GM12878 (cell line): ENCODE measurements around the gene SNRPD3. TPM values are rescaled to one million over a fixed set of nuclear protein-coding genes. Genes with fewer than 3 reads are reported as not detected.

ENCODE experiments used
- BCL3 ChIP-seq: IDR thresholded peaks from 2 replicates; pipeline ENCODE4 v1.6.1; 2011; ENCODE audit warnings: borderline replicate concordance, low read depth, mild to moderate bottlenecking, moderate library complexity, low read length; ENCODE audit not compliant: insufficient read depth, poor library complexity, severe bottlenecking
- CBX3 ChIP-seq: fragments of 200-600 bp; sonication (generic); IDR thresholded peaks from 2 replicates; pipeline ENCODE4 v1.6.1; 2016; ENCODE audit warnings: low read depth, borderline replicate concordance
- CHD4 ChIP-seq: fragments of 200-600 bp; sonication (generic); IDR thresholded peaks from 2 replicates; pipeline ENCODE4 v1.6.1; 2016; ENCODE audit warnings: mild to moderate bottlenecking
- DPF2 ChIP-seq: fragments of 450-650 bp; IDR thresholded peaks from 2 replicates; pipeline ENCODE4 v1.6.1; 2017; ENCODE audit warnings: mild to moderate bottlenecking
- ETV6 ChIP-seq, 2 experiments: fragments of 450-650 bp in 1 of 2; IDR thresholded peaks in 1 of 2; conservative IDR thresholded peaks in 1 of 2; 2 replicates each; pipeline ENCODE4 v1.6.1; 2014; ENCODE audit warnings: antibody characterized with exemption in 1 of 2, borderline replicate concordance in 1 of 2, low read depth in 1 of 2, mild to moderate bottlenecking in 1 of 2, moderate library complexity in 1 of 2
- FOS ChIP-seq: IDR thresholded peaks from 3 replicates; pipeline ENCODE4 v1.6.1; 2011; ENCODE audit warnings: borderline replicate concordance; ENCODE audit not compliant: insufficient read length; ENCODE audit errors: extremely low read depth
- GATAD2B ChIP-seq: fragments of 450-650 bp; conservative IDR thresholded peaks from 2 replicates; pipeline ENCODE4 v1.6.1; 2017; ENCODE audit warnings: low read depth, mild to moderate bottlenecking, moderate library complexity
- IKZF2 ChIP-seq, 2 experiments: fragments of 450-650 bp; IDR thresholded peaks; 2 replicates each; pipeline ENCODE4 v1.6.1; 2017; ENCODE audit warnings: mild to moderate bottlenecking in 2 of 2, moderate library complexity in 2 of 2
- MEF2B ChIP-seq: fragments of 450-650 bp; IDR thresholded peaks from 2 replicates; pipeline ENCODE4 v1.6.1; 2018; ENCODE audit warnings: mild to moderate bottlenecking, moderate library complexity; ENCODE audit not compliant: partially characterized antibody, poor library complexity, severe bottlenecking
- MTA2 ChIP-seq: fragments of 450-650 bp; IDR thresholded peaks from 2 replicates; pipeline ENCODE4 v1.6.1; 2016; ENCODE audit warnings: low read depth, mild to moderate bottlenecking, moderate library complexity
- NRF1 ChIP-seq: conservative IDR thresholded peaks from 2 replicates; pipeline ENCODE4 v1.6.1; 2011; ENCODE audit warnings: mild to moderate bottlenecking, low read depth, low read length, improper control_type of control experiment
- PAX5 ChIP-seq: IDR thresholded peaks from 2 replicates; pipeline ENCODE4 v1.6.1; 2011; ENCODE audit warnings: low read depth, low read length, borderline replicate concordance
- RBBP5 ChIP-seq: fragments of 200-600 bp; sonication (generic); conservative IDR thresholded peaks from 2 replicates; pipeline ENCODE4 v1.6.1; 2016
- RCOR1 ChIP-seq: conservative IDR thresholded peaks from 2 replicates; pipeline ENCODE4 v1.6.1; 2012; ENCODE audit warnings: low read depth, low read length, improper control_type of control experiment
- SMC3 ChIP-seq: IDR thresholded peaks from 2 replicates; pipeline ENCODE4 v1.6.1; 2011; ENCODE audit warnings: low read length, improper control_type of control experiment, borderline replicate concordance
- STAT1 ChIP-seq: fragments of 450-650 bp; conservative IDR thresholded peaks from 2 replicates; pipeline ENCODE4 v1.6.1; 2014; ENCODE audit warnings: antibody characterized with exemption, mild to moderate bottlenecking
- SUPT20H ChIP-seq: IDR thresholded peaks from 2 replicates; pipeline ENCODE4 v1.6.1; 2011; ENCODE audit warnings: low read depth, mild to moderate bottlenecking, low read length, moderate library complexity, borderline replicate concordance; ENCODE audit not compliant: control insufficient read depth
- TCF7 ChIP-seq: IDR thresholded peaks from 2 replicates; pipeline ENCODE4 v1.6.1; 2014; ENCODE audit warnings: antibody characterized with exemption, borderline replicate concordance
- YBX1 ChIP-seq: fragments of 450-650 bp; IDR thresholded peaks from 2 replicates; pipeline ENCODE4 v1.6.1; 2016; ENCODE audit warnings: antibody characterized with exemption
- polyA plus RNA-seq, 11 experiments: library from polyadenylated mRNA; depleted of rRNA in 4 of 11; unstranded in 6 of 11; stranded (reverse) in 5 of 11; fragments of >200 nt; fragmentation: Nextera tagmentation in 4 of 11; fragmentation: Illumina TruSeq in 1 of 11; extraction: Ambion mirVana in 4 of 11; extraction: Trizol in 1 of 11; gene quantifications; 1 replicate in 1 of 11; 2 replicates in 10 of 11; pipeline versions ENCODE4 v1.2.1 to v1.2.3, GENCODE V29; 2011 to 2016; ENCODE audit warnings: inconsistent platforms in 2 of 11, missing spikeins in 2 of 11, low read depth in 1 of 11
- total RNA-seq, 4 experiments: library from RNA; depleted of rRNA in 3 of 4; stranded (reverse); fragments of >200 nt in 3 of 4; fragmentation: Illumina TruSeq in 1 of 4; extraction: Trizol in 1 of 4; gene quantifications; 2 replicates each; pipeline versions ENCODE4 v1.2.1 to v1.2.3, GENCODE V29; 2013 to 2021
- TF ChIP-seq, protein P1 (sequence below): IDR thresholded peaks from 2 replicates; pipeline ENCODE4 v1.6.1; 2011; ENCODE audit warnings: low read depth, mild to moderate bottlenecking, low read length, moderate library complexity, borderline replicate concordance; ENCODE audit errors: extremely low read depth
- TF ChIP-seq, protein P2 (sequence below): fragments of 450-650 bp; IDR thresholded peaks from 2 replicates; pipeline ENCODE4 v1.6.1; 2016; ENCODE audit warnings: mild to moderate bottlenecking
- TF ChIP-seq, protein P3 (sequence below): IDR thresholded peaks from 2 replicates; pipeline ENCODE4 v1.6.1; 2011; ENCODE audit warnings: mild to moderate bottlenecking, low read depth, low read length, moderate library complexity; ENCODE audit not compliant: insufficient replicate concordance
- TF ChIP-seq, protein P4 (sequence below): fragments of 450-650 bp; IDR thresholded peaks from 2 replicates; pipeline ENCODE4 v1.6.1; 2018; ENCODE audit warnings: borderline replicate concordance, mild to moderate bottlenecking; ENCODE audit not compliant: partially characterized antibody

SNRPD3 gene
- total and polyA plus RNA-seq, 10 of the 15 experiments (the other 5 are each of a cell fraction or from before 2014, with no cell fraction given), result 112 to 324 (median 242) TPM

DNA sequence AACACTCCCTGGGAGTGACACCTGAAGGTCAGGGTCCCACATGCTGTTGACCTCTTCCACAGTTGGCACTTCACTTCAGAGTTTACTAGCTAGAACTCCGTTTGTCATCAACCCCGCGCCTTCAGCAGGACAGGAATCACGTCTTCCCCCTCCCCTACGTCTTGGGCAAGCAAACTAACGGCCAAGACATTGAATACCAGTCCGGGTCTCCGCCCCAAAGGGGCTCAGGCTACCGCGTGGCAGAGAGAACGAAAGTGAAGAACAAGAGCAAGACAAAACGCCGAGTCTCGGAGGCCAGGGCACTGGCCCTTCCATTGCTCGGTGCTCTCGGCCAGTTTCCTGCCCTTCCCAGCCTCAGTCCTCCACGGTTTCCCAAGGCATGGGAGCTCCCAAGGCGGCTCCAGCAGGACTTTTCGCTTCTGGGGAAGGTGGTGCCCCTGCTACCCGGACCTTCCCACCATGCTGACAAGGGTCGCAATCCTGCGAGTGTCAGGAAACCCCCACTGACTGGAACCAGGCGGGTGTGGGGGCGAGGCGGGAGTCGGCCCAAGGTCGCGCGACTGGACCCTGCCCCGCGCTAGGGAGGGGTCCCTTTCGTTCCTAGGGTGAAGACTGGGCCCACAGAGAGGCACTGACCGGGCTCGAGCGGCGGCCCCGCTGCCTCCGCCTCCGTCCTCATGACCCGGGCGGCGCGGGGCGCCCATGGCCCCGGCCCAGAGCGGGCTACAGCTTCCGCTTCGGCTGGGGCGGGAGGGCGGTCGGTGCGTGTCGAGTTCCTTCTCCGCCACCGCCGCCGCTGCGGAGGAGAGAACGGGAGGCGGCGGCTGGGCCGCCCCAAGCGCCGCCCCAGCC is 1.3 kb upstream of the SNRPD3 start, which contains the start of gene GUCD1 (continued):
- no peak for TF ChIP-seq MTA2
- TF ChIP-seq GATAD2B, result peak; percentile 64; the same call in 1 of the 2 replicates
- TF ChIP-seq FOS, result no peak
- TF ChIP-seq MEF2B, result no peak
- no peak for TF ChIP-seq PAX5
- TF ChIP-seq, protein P1, sequence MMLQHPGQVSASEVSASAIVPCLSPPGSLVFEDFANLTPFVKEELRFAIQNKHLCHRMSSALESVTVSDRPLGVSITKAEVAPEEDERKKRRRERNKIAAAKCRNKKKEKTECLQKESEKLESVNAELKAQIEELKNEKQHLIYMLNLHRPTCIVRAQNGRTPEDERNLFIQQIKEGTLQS, result no peak
- TF ChIP-seq CHD4, result no peak
- TF ChIP-seq, protein P2, sequence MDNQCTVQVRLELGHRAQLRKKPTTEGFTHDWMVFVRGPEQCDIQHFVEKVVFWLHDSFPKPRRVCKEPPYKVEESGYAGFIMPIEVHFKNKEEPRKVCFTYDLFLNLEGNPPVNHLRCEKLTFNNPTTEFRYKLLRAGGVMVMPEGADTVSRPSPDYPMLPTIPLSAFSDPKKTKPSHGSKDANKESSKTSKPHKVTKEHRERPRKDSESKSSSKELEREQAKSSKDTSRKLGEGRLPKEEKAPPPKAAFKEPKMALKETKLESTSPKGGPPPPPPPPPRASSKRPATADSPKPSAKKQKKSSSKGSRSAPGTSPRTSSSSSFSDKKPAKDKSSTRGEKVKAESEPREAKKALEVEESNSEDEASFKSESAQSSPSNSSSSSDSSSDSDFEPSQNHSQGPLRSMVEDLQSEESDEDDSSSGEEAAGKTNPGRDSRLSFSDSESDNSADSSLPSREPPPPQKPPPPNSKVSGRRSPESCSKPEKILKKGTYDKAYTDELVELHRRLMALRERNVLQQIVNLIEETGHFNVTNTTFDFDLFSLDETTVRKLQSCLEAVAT, result 0 out of 2 replicates have a peak, but pooled peaks have one; percentile 51
- TF ChIP-seq, protein P3, sequence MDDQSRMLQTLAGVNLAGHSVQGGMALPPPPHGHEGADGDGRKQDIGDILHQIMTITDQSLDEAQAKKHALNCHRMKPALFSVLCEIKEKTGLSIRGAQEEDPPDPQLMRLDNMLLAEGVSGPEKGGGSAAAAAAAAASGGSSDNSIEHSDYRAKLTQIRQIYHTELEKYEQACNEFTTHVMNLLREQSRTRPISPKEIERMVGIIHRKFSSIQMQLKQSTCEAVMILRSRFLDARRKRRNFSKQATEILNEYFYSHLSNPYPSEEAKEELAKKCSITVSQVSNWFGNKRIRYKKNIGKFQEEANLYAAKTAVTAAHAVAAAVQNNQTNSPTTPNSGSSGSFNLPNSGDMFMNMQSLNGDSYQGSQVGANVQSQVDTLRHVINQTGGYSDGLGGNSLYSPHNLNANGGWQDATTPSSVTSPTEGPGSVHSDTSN, result no peak
- TF ChIP-seq IKZF2 (IDR thresholded peaks at IDR 0.05), result no peak
- no peak for TF ChIP-seq CBX3
- TF ChIP-seq ETV6 (conservative IDR thresholded peaks at IDR 0.05 in 1 of 2, IDR thresholded peaks at IDR 0.05 in 1 of 2; ENCODE audit: borderline replicate concordance in 1 of 2, low read depth in 1 of 2), result no peak
- no peak for TF ChIP-seq RCOR1
- no peak for TF ChIP-seq BCL3
- TF ChIP-seq DPF2, result peak; percentile 70; the same call in 1 of the 2 replicates
- TF ChIP-seq SMC3, result no peak
- TF ChIP-seq RBBP5, result no peak
- no peak for TF ChIP-seq TCF7
- TF ChIP-seq YBX1, result no peak
- no peak for TF ChIP-seq NRF1
- no peak for TF ChIP-seq STAT1
- TF ChIP-seq, protein P4, sequence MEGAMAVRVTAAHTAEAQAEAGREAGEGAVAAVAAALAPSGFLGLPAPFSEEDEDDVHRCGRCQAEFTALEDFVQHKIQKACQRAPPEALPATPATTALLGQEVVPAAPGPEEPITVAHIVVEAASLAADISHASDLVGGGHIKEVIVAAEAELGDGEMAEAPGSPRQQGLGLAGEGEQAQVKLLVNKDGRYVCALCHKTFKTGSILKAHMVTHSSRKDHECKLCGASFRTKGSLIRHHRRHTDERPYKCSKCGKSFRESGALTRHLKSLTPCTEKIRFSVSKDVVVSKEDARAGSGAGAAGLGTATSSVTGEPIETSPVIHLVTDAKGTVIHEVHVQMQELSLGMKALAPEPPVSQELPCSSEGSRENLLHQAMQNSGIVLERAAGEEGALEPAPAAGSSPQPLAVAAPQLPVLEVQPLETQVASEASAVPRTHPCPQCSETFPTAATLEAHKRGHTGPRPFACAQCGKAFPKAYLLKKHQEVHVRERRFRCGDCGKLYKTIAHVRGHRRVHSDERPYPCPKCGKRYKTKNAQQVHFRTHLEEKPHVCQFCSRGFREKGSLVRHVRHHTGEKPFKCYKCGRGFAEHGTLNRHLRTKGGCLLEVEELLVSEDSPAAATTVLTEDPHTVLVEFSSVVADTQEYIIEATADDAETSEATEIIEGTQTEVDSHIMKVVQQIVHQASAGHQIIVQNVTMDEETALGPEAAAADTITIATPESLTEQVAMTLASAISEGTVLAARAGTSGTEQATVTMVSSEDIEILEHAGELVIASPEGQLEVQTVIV, result no peak
- TF ChIP-seq SUPT20H, result no peak
